GM10248 (cell line): Measurements from ENCODE around the gene FGF16.

ENCODE experiments used
- CTCF ChIA-PET: fragments of 300-600 bp; sonication (Branson Sonifier 250); formaldehyde crosslinking; extraction: SDS; loops from one replicate; lab custom pipeline; 2021; ENCODE audit warnings: antibody characterized with exemption; lab: Yijun Ruan, JAX
- POLR2A ChIA-PET: fragments of 350-650 bp; sonication (Branson Sonifier 250); formaldehyde crosslinking; extraction: SDS; loops from one replicate; lab custom pipeline; 2020; ENCODE audit warnings: antibody characterized with exemption; lab: Yijun Ruan, JAX
- DNase-seq: peaks from one replicate; pipeline ENCODE4 v3.0.0; 2012; ENCODE audit errors: extremely low spot score
- TF ChIP-seq, protein P1 (sequence below): IDR thresholded peaks from 2 replicates; pipeline ENCODE4 v1.5.1; 2012; ENCODE audit warnings: mild to moderate bottlenecking, low read depth; ENCODE audit errors: extremely low read depth, missing control alignments, control extremely low read depth

FGF16 gene

DNA sequence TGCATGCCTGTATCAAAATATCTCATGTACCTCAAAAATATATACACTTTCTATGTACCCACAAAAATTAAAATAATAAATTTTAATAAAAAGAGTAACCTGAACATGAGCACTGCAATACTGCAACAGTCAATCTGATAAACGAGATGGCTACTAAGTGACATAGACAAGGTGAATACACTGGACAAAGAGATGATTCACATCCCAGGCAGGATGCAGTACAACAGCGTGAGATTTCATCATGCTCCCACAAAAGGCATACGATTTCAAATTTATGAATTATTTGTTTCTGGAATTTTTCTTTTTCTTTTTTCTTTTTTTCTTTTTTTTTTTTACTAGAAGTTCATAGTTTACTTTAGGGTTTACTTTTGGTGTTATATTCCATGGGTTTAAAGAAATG, 12.2 kb upstream of the FGF16 start:
- no peak for DNase-seq
- TF ChIP-seq, protein P1, sequence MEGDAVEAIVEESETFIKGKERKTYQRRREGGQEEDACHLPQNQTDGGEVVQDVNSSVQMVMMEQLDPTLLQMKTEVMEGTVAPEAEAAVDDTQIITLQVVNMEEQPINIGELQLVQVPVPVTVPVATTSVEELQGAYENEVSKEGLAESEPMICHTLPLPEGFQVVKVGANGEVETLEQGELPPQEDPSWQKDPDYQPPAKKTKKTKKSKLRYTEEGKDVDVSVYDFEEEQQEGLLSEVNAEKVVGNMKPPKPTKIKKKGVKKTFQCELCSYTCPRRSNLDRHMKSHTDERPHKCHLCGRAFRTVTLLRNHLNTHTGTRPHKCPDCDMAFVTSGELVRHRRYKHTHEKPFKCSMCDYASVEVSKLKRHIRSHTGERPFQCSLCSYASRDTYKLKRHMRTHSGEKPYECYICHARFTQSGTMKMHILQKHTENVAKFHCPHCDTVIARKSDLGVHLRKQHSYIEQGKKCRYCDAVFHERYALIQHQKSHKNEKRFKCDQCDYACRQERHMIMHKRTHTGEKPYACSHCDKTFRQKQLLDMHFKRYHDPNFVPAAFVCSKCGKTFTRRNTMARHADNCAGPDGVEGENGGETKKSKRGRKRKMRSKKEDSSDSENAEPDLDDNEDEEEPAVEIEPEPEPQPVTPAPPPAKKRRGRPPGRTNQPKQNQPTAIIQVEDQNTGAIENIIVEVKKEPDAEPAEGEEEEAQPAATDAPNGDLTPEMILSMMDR = no peak
- ChIA-PET CTCF (no interaction called here), POLR2A (no interaction called here)

DNA sequence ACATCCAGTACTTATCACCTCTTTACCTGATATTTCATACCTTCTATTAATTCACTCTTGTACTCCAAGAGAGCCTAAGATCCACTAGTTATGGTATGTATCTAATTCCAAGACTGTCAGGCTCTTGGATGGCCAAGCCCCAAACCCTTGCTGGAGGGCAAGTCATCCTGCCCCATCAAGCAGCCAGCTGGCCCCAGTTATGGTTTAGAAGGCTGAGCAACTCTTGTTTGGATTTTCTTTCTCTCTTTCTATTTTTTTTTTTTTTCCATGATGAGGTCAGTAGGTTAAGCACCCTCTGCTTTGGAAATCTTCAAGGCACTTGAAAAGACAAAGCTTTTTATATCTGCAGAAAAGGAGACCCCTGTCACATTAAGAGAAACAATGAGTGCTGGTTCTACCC, 10.9 kb upstream of the FGF16 start:
- POLR2A ChIA-PET = no interaction called here
- TF ChIP-seq, protein P1 = no peak
- DNase-seq = no peak
- CTCF ChIA-PET = no interaction called here

DNA sequence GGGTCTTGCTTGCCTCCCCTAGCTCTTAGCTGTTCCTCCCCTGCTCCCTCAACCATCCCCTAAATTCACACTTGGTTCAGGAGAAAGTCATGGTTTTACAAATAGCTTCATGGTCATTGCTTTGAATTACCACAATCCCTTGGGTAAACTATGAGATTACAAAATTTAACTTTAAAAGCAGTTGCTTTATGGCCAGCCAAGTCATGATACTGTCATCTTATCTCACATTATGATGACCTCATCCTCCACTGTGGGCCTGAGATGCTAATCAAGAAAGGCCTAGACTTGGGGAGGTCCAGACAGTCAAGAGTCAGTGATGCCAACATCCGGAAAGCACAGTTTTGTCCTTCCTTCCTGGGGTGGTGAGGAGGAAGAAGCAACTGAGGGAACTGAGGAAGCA, 10.5 kb upstream of the FGF16 start:
- DNase-seq = no peak
- POLR2A ChIA-PET = no interaction called here
- TF ChIP-seq, protein P1 = no peak
- CTCF ChIA-PET = no interaction called here

DNA sequence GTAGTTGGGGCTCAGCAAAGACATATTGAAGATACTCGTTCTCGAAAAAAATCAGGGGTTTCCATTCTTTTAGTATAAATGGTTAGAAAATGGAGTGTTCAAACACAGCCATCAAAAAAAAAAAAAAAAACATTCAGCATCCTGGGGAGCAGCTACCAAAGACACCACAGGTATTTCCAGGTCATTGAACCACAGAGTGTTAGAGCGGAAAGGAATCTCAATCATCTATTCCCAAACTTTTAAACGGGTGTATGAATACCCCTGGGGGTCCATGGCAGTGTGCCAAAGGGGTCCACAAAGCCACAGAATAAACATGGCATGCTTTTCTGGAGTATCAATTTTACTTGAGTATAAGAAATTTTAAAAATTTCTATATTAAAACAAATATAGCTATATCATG, 6.9 kb upstream of the FGF16 start:
- ChIA-PET CTCF (no interaction called here), POLR2A (no interaction called here)
- no peak for DNase-seq
- TF ChIP-seq, protein P1 = no peak

DNA sequence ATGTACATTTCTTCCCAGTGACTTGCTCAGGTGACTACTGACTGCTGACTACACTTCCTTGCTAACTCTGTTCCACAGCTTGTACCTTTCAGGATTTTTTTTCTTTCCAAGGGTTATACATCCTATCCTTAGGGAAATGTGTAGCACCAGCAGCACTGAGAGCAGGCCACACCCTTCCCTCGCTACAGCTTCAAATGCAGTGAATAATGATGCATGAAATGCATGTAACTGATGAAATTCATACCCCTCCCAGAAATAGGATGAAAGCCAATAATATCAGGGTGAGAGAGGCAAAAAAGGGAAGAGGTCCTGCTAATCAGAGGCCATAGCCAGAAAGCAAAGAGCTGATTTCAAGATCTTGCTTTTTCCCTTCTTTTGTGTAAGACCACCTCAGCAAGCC, 6.2 kb upstream of the FGF16 start:
- TF ChIP-seq, protein P1 = no peak
- CTCF ChIA-PET = no interaction called here
- DNase-seq = no peak

DNA sequence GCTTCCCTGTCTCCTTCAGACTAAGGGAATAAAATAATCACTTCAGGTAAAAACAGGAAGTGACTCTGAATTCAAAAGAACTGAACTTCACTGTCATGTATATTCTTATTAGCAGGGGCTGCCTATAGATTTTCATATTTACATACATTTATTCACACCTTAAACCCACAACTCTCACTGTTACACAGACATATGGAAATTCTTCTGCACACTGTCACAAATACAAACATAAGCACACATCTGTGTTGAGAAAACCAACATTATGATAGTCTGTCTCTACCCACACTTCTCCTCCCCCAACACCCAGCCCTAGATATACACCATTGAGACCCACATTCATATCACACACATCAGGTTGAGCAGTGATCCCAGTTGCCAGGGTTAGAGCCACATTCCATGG, 5.7 kb upstream of the FGF16 start:
- ChIA-PET CTCF (no interaction called here), POLR2A (no interaction called here)
- TF ChIP-seq, protein P1 = no peak
- no peak for DNase-seq

More for the DNA sequence above, 6.2 kb upstream of the FGF16 start:
- POLR2A ChIA-PET = no interaction called here

DNA sequence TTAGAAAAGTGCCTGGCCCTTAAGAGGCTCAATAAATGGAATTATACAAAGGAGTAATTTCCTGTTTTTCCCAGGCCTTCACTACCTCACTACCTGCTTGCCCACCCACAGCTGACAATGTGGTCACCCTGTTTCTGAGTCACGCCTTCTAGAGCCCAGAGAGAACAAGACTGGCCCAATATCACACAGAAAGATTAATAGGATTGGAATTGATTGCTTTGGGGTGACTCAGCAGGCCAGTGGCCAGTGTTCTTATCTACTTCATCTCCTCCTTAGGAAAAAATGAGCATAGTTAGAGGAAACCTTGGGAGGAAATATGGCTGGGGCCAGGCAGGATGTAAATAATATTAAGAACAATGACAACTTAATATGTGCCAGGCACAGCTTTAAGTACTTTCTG, 4.5 kb upstream of the FGF16 start:
- ChIA-PET POLR2A (no interaction called here), CTCF (no interaction called here)
- no peak for DNase-seq
- TF ChIP-seq, protein P1 = no peak
